ENCODE measurements around the gene CDON.
A peak's percentile ranks its signal among the peaks of the same experiment; 100 is the strongest.

CDON gene

DNA sequence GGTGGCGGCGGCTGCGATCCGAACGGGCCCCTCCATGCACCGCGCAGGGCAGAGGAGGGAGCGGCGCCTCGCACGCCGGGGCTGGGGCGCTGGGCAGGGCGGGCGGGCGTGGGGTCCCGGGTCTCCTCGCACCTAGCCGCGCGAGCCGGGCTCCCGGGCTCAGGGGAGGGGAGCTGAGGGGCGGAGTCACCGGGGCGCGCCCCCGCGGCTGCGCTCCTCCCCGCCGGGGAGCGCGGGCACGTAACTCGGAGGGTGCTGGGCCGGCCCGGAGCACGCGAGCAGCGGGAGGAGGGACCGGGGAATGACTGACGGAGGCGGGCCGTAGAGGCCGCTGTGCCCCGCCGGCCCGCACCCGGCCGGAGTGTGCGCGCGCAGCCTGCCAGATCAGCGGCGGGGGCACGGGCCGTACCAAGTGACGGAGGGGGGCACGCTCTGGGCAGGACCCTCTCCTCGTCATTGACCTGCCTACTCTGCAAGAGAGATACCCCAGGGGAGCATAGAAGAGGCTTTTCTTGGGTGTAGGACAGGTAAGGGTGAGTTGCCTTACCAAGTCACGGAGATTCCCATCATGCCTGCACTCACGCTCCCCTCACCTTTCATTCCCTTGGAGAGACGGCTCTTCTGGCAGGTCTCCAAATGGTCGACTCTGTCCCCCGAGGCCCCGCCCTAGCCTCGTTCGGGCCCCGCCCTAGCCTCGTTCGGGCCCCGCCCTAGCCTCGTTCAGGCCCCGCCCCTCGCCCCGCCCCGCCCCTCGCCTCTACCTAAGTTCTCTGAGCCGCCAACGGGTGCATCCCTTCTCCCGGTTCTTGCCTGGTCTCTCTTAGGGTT lies at the start of gene CDON:
TSS of gene CDON (minus strand) at position 188 of the 828 bp plus-strand sequence. CDS start 39,390 bp downstream, outside the sequence.
- peak; percentile 97 for DNase-seq (ENCODE audit: low spot score)

DNA sequence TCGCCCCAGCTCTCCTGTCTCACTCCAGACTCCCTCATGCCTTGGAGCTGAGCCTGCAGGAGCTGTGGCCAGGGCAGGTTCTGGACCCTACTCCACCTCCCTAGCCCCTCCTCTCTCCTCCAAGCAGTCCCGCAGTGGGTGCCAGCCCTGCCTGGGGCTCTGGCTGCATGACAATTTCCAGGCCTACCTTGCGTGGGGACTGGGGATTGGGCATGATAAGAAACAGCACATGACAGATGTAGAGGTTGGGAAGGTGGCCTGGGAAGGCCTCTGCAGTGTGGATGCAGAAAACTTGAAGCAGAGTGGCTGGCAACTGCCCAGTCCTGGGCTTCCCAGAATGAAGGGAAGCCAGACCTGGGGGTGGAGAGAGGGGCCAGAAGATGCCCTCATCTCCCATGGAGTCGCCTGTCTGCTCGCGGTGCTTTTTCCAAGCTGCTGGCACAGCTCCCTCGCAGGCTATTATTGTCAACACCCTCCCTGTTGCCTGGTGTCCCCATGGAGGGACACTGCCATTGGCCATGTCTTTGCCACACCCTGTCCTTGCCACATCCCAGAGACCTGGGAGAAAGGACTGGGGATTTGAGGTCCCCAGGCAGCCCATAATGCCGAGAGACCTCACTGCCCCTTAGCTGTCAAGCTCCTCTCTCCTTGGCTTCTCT lies 48.9 kb upstream of the CDON start:
- DNase-seq (ENCODE audit: low spot score) = no peak

DNA sequence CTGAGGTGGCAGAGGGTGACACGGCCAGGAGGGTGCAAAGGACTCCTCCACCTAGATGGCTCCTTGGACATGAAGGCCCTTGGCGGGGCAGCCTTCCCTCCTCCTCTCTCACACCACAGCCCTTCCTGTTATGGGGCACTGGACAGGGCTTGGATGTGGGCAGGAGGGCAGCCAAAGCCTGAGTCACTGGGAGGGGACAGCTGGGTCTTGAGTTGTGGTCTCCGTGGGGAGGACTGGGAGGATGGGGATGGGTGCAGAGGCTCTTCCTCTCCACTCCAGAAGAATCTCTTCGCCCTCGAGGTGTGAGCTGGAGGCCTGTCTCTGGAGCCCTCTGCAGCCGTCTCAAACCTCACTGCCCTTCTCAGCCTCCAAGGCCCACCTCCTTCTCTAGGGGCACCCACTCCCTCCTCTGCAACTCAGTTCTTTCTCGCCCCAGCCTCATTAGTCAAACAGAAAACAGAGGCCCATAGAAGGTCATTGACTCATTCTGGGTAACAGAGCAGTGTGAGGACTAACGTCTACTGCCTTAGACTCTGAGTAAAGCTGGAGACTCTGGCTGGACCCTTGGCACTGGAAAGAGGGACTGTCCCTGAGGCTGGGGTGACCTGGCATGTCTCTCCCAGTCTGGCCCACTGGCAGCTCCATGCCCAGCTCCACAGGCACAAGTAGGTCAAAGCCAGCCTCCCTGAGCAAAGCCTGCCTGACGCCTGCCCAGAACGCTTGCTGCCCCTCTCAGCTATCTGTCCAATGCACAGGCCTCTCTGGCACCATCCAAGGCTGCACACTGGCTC lies 47.5 kb upstream of the CDON start:
- no peak for DNase-seq (ENCODE audit: low spot score)

DNA sequence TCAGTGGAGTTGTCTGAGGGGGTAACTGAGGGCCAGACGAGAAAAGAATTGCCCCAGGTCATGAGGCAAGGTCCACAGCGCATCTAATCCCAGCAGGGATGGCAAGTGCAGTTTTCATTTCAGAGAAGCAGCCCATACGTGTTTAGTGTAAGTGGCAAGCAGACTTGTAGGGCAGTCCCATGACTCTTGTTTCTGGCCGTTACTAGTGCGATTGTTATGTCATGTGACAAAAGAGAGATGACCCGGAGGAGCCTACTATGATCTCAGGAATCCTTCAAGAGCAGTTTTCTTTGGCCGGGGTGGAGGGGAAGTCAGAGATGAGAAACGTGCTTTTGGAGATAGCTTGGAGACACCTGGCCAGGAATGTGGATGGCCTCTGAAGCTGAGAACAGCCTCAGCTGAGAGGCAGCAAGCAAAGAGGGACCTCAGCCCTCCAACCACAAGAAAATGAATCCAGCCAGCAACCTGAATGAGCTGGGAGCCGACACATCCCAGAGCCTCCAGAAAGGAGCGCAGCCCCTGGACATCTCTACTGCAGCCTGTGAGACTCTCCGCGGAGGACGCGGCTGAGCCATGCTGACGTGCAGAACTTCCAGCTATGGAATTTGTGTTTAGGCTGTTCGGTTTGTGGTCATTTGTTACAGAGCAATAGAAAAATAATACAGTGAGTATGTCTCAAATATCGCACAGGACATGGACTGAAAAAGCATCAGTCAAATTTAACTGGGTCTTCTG lies 44.1 kb upstream of the CDON start:
- DNase-seq (ENCODE audit: low spot score) = no peak

- no peak for DNase-seq (ENCODE audit: low spot score)
Measured at GRCh38 chr11:126105748-126106080, 43.0 kb upstream of the CDON start.

GRCh38 chr11:126105022-126105747 lies 42.5 kb upstream of the CDON start:
- no peak for DNase-seq (ENCODE audit: low spot score)

DNA sequence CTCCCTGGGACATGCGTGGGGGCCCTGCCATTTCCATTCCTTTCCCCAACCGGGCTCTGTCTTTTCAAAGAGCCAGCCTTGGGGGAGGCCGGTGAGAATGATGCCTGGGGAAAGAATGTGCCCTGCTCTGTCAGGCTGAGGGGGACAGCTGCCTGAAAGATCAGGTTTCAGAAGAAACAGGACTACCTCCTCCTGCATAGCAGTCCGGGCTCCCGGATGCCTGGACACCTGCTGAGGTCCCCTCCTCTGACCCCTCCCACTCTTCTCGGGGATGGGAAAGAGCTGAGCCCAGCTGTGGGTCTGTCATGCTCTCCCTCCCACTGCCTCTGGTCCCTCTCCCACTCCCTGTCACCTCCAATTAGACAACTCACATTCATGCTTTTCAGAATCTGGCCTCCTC lies 41.8 kb upstream of the CDON start:
- no peak for DNase-seq (ENCODE audit: low spot score)

DNA sequence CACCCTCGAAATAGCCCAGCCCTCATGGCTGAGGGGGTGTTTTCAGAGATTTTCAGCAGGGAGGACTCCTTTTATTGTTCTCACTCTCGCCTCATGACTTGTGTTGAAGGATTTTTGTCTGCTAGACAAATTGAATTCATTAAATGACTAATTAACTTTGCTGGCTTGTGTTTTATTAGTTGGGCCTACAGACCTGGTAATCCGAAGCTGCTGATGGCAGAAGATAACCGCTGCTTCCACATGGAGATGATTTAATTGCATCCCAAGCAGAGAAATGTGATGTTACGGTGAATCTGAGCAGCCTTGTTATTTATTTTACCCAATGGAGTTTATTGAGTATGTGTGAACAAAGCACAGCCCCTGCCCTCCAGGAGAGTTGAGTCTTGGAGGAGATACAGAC lies 40.5 kb upstream of the CDON start:
- DNase-seq (ENCODE audit: low spot score) = no peak

DNA sequence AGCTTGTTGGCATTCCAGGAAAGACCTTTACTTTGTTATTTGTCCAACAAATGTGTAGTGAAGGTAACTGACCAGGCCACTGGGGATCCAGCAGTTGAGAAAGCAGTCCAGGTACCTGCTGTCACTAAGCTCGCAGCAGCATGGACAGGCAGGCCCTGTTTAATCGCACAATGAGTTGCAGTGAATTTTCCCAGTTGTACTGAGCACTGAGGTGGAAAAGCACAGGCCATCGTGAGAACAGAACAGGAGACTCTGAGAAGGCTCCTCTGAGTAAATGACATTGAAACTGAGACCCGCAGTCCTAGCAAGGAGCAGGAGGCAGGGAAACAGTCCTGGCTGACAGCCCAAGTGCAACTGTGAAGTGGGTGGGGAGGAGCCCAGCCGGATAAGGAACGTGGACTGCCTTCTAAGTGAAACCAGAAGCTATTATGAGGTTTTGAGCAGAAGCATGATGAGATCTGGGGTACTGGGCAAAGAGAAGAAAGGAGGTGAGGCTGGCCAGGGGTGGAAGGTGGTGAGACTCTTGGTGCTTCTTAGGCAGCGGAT lies 39.8 kb upstream of the CDON start:
- no peak for DNase-seq (ENCODE audit: low spot score)

DNA sequence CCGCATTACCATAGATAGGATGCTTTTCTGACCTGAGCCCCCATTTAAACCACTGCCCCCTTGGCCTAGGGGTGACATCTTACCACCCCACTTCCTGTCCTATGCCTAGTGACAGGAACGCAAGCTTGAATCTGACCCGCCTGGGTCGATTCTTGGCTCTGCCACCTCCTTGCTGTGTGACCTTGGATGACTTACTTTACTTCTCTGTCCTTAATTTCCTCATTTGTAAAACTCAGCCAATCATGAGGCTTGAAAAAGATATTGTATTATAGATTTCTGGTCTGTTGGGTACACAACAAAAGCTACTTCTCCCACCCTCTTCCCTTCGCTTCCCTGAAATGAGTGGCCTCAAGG lies 39.2 kb upstream of the CDON start:
- no peak for DNase-seq (ENCODE audit: low spot score)

DNA sequence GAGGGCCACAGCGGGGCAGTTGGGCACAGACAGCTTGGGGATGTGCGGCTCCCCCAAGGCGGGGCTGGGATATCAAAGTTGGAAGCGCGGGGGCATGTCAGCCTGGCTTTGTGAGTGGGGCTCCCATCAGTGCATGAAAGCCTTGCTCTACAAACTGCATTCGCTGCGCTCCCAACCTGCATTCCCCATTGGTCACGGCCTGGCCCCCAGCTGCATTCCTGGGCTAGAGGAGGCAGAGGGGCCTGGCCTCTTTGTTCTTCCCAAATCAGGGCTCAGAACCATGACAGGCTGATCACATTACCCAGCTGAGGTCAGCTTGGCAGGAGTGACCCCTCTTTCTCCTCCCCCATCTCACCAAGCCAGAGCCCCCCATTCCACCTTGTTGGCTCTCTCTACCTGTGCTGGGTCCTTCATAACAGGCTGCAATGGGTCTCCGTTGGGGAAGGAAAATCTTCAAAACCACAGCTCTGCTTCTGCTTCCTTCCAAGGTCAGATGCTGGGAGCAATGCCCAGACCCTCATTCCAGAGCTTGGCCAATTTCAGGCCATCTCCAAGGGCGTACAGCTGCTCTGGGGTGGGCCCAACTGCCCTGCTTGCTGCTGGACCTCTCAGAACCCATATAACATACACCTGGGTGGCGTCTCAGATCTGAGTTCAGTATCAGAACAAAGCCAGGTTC lies 38.7 kb upstream of the CDON start:
- no peak for DNase-seq (ENCODE audit: low spot score)

DNA sequence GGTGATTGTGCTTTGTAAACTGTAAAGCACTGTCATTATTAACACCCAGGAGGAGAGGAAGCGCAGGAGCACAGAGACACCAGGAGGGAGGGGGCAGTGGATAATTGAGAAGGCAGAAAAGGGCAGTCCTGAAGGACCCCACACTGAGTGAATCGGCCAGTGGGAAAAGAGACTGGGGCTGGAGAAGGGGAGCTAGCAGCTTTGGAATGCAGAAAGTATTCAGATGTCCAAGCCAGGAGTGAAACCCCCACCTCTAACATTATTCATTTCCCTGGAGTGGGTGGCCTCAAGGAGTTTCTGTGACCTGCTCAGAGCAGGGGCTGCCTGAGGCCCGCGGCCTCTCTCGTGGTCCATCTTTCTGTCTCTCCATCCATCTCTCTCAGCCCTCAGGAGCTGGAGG lies 38.0 kb upstream of the CDON start:
- no peak for DNase-seq (ENCODE audit: low spot score)

- no peak for DNase-seq (ENCODE audit: low spot score)
Measured at GRCh38 chr11:126098204-126098769, 35.6 kb upstream of the CDON start.

DNA sequence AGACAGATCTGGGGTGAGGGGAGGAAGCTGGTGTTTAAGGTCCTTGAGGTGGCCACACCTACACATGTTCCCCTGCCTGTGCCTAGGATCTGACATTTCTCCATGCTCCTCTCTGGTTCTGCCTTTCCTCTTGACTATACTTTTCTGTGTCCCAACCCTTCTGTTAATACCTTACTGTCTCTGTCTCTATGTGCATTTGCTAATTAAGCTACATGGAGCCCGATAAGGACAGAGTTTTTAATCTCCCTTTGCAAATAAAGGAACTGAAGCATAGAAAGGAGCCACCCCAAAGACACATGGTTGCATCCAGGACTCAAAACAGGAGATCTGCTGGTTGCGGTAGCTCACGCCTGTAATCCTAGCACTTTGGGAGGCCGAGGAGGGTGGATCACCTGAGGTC lies 33.1 kb upstream of the CDON start:
- no peak for DNase-seq (ENCODE audit: low spot score)

GRCh38 chr11:126090452-126090851 lies 27.8 kb upstream of the CDON start:
- DNase-seq (ENCODE audit: low spot score) = no peak

- DNase-seq (ENCODE audit: low spot score) = no peak
Measured at GRCh38 chr11:126088999-126089398, 26.3 kb upstream of the CDON start.

DNA sequence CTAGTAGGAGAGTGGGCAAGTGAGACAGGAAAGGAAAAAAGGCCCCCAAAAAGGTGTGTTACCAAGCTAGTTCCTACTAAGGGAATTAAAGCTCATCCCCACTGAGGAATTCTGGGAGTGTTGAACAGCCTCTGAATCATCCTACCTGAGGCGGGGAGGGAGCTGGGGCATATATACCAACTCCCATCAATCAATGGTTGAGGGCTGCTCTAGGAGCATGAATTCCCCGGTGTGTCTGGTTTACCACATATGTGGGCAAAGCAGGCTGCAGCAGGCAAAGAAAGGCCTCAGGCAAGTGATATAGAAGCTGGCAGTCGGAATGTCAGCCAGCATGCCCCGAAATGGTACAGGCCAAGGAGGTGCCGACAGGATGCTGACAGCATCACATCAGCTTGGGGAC lies 23.6 kb upstream of the CDON start:
- DNase-seq (ENCODE audit: low spot score) = no peak

- DNase-seq (ENCODE audit: low spot score) = no peak
Measured at GRCh38 chr11:126084608-126084912, 21.9 kb upstream of the CDON start.

DNA sequence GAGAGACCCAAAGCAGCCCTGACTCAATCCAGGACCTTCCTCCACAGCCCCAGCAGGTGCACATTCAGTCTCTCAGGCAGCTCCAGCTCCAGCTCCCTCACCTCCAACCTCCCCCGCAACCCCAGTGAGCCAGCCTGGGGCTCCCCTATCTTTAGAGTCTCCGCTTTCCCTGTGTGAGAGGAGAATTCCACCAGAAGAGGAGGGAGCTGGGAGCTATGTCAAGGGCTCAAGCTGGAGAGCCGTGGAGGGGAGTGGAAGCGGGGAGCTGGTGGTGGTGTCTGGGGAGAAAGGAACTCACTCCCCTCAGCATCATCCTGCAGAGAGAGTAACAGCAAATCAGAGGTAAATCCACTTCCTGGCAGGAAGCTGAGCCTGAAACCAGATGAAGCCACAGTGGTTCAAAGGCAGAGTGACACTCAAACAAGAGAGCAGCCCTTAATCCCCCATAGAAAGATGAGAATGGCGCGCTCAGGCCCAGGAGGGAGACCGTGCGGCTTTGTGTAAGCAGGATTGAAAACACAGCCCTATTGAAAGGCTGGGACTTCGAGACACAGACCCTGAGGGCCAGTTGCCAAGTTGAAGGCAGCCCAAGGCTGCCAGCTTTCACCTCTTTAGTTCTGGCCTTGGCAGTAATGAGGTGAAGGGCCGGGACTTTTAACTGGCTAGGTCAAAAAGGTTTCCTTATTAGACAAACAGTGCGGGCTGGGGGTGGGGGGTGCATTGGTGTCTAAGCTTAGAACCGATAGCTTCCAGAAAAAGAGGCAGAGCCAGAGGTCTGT lies 21.4 kb upstream of the CDON start:
- no peak for DNase-seq (ENCODE audit: low spot score)

Data from HuH-7.5 (cell line).